ENCODE measurements around the gene TNNT3. TPM values are rescaled to one million over a fixed set of nuclear protein-coding genes. Genes with fewer than 3 reads are reported as not detected.

Gene TNNT3
- polyA plus RNA-seq, 1 experiment = not detected

DNA sequence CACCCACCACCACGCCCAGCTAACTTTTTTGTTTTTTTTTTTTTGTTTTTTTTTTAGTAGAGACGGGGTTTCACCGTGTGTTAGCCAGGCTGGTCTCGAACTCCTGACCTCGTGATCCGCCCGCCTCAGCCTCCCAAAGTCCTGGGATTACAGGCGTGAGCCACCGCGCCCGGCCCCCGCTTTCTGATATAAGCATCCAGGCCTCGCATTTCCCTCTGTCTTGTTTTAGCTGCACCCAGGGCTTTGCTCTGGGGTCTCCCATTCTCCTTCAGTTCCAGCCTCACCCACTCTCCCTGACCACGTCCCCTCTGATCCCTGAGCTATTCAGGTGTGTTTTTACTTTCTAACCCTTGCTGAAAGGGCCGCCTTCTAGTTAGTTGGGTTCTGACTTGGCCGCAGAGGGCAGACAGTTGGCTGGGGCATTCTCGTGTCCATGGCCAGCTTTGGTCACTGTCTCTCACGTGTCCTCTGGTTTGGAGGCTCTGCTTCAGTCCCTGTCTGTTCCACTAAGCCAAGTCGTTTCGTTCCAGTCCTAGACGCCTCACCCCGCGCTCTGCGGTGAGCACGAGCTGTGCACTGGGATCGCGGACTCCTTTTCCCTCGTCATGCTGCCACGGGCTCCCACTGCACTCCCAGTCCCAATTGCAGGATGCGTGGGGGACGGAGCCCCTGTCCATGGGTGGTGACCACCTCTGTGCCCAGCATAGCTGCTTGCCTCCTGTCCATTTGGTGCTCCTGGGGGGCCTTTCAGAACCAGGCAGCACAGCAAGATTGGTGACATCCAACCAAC is 6.0 kb upstream of the TNNT3 start:
- no peak for TF ChIP-seq CTCF (IDR thresholded peaks at IDR 0.05; ENCODE audit: low read depth, low read length)
- Histone ChIP-seq H3K27me3 (ENCODE audit: control insufficient read depth, insufficient read depth, low read length) (peaks cover 5% of the 10 kb centered on the region), H3K9me3 (ENCODE audit: control insufficient read depth, insufficient read depth, low read length) (no peaks in the 10 kb centered on the region; the same call in 1 of the 2 replicates), H3K27ac (ENCODE audit: low read depth, low read length) (no peak overlapping the region), H3K4me3 (ENCODE audit: low read depth, low read length) (no peak overlapping the region)
- ChIA-PET POLR2A (no interaction called here), CTCF (no interaction called here)
- DNase-seq (ENCODE audit: low read depth, low spot score) = no peak

DNA sequence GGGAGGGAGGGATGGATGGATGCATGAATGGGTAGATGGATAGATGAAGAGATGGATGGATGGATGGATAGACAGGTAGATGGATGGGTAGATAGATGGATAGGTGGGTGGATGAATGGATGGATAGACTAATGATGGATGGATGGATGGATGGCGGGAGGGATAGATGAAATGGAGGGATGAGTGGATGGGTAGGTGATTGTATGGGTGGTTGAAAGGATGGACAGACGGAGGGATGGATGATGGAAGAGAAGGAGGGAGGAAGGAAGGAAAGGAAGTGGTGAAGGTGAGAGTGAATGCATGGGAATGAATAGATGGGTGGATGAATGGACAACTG is 3.7 kb upstream of the TNNT3 start:
- ChIA-PET POLR2A (no interaction called here), CTCF (no interaction called here)
- no peak for DNase-seq (ENCODE audit: low read depth, low spot score)
- Histone ChIP-seq H3K4me3 (ENCODE audit: low read depth, low read length) (no peak overlapping the region), H3K9me3 (ENCODE audit: control insufficient read depth, insufficient read depth, low read length) (no peaks in the 10 kb centered on the region; the same call in 1 of the 2 replicates), H3K27me3 (ENCODE audit: control insufficient read depth, insufficient read depth, low read length) (peaks cover 5% of the 10 kb centered on the region), H3K27ac (ENCODE audit: low read depth, low read length) (no peak overlapping the region)
- no peak for TF ChIP-seq CTCF (IDR thresholded peaks at IDR 0.05; ENCODE audit: low read depth, low read length)

- H3K27ac ChIP-seq (ENCODE audit: low read depth, low read length) = no peak overlapping the region
- no peaks in the 10 kb centered on the region; the same call in 1 of the 2 replicates for H3K9me3 ChIP-seq (ENCODE audit: control insufficient read depth, insufficient read depth, low read length)
- ChIA-PET POLR2A (no interaction called here), CTCF (interaction anchor here (0.6 kb wide), 1 partner anchor 24 kb away, joined by 4 read pairs; no protein-coding TSS in a partner anchor)
- peaks cover 9% of the 10 kb centered on the region for H3K27me3 ChIP-seq (ENCODE audit: control insufficient read depth, insufficient read depth, low read length)
- no peak for TF ChIP-seq CTCF (IDR thresholded peaks at IDR 0.05; ENCODE audit: low read depth, low read length)
- no peak for DNase-seq (ENCODE audit: low read depth, low spot score)
- no peak overlapping the region for H3K4me3 ChIP-seq (ENCODE audit: low read depth, low read length)
Observed at GRCh38 chr11:1916132-1916985, 3.1 kb upstream of the TNNT3 start.

GRCh38 chr11:1916986-1917522 is 2.4 kb upstream of the TNNT3 start:
- no peak for TF ChIP-seq CTCF (IDR thresholded peaks at IDR 0.05; ENCODE audit: low read depth, low read length)
- ChIA-PET POLR2A (no interaction called here), CTCF (interaction anchor here (0.6 kb wide), 1 partner anchor 25 kb away, joined by 4 read pairs; no protein-coding TSS in a partner anchor)
- Histone ChIP-seq H3K27me3 (ENCODE audit: control insufficient read depth, insufficient read depth, low read length) (peaks cover 14% of the 10 kb centered on the region), H3K4me3 (ENCODE audit: low read depth, low read length) (no peak overlapping the region), H3K27ac (ENCODE audit: low read depth, low read length) (no peak overlapping the region), H3K9me3 (ENCODE audit: control insufficient read depth, insufficient read depth, low read length) (no peaks in the 10 kb centered on the region; the same call in 1 of the 2 replicates)
- no peak for DNase-seq (ENCODE audit: low read depth, low spot score)

Data from AG04450 (cell line).